HEK293T (cell line): ENCODE results near the gene PHACTR2.

Experiments used
- BHLHE40 ChIP-seq: fragments of 450-650 bp; IDR thresholded peaks from 2 replicates; pipeline ENCODE4 v1.6.1; 2016; ENCODE audit warnings: mild to moderate bottlenecking, moderate library complexity, borderline replicate concordance
- ELF4 ChIP-seq: fragments of 450-650 bp; IDR thresholded peaks from 2 replicates; pipeline ENCODE4 v1.6.1; 2017; ENCODE audit warnings: antibody characterized with exemption
- FOXK2 ChIP-seq: fragments of 450-650 bp; IDR thresholded peaks from 2 replicates; pipeline ENCODE4 v1.6.1; 2016; ENCODE audit warnings: mild to moderate bottlenecking
- FOXM1 ChIP-seq: fragments of 450-650 bp; IDR thresholded peaks from 2 replicates; pipeline ENCODE4 v1.6.1; 2017; ENCODE audit warnings: mild to moderate bottlenecking, borderline replicate concordance
- HDGF ChIP-seq: fragments of 450-650 bp; IDR thresholded peaks from 2 replicates; pipeline ENCODE4 v1.6.1; 2017; ENCODE audit warnings: antibody characterized with exemption, borderline replicate concordance
- L3MBTL2 ChIP-seq: fragments of 450-650 bp; conservative IDR thresholded peaks from 2 replicates; pipeline ENCODE4 v1.6.1; 2016; ENCODE audit warnings: mild to moderate bottlenecking
- LEF1 ChIP-seq: fragments of 450-650 bp; IDR thresholded peaks from 2 replicates; pipeline ENCODE4 v1.6.1; 2017; ENCODE audit warnings: mild to moderate bottlenecking, borderline replicate concordance
- NFRKB ChIP-seq: fragments of 450-650 bp; IDR thresholded peaks from 2 replicates; pipeline ENCODE4 v1.6.1; 2016; ENCODE audit warnings: mild to moderate bottlenecking, moderate library complexity
- SP1 ChIP-seq: fragments of 450-650 bp; IDR thresholded peaks from 2 replicates; pipeline ENCODE4 v1.6.1; 2017
- TARDBP ChIP-seq: fragments of 450-650 bp; IDR thresholded peaks from 2 replicates; pipeline ENCODE4 v1.6.1; 2016
- ZNF384 ChIP-seq: fragments of 450-650 bp; IDR thresholded peaks from 2 replicates; pipeline ENCODE4 v1.6.1; 2016
- TF ChIP-seq, protein P1 (sequence below): fragments of 450-650 bp; IDR thresholded peaks from 2 replicates; pipeline ENCODE4 v1.6.1; 2016

DNA sequence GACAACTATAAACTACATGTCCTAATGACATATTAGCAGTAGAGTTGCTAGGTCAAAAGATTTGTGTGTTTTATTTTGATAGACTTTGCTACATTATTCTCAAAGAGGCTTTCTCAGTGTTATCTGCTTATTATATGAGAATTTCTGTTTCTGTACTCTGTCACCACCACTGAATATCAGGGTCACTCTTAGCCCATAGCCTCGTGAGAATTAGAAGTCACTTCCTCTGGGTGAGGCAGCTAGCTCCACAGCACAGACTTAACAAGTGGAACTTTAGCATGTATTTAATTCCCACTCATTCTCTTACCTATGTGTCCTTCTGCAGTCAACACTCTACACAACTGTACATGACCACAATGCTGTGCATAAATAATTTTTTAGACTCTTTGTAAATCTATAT is 6.7 kb downstream of the PHACTR2 start:
- TF ChIP-seq ELF4 (no peak), NFRKB (no peak), BHLHE40 (no peak), FOXM1 (no peak), ZNF384 (no peak), SP1 (no peak), TARDBP (no peak), FOXK2 (no peak), HDGF (no peak), LEF1 (no peak), L3MBTL2 (no peak)
- TF ChIP-seq, protein P1, sequence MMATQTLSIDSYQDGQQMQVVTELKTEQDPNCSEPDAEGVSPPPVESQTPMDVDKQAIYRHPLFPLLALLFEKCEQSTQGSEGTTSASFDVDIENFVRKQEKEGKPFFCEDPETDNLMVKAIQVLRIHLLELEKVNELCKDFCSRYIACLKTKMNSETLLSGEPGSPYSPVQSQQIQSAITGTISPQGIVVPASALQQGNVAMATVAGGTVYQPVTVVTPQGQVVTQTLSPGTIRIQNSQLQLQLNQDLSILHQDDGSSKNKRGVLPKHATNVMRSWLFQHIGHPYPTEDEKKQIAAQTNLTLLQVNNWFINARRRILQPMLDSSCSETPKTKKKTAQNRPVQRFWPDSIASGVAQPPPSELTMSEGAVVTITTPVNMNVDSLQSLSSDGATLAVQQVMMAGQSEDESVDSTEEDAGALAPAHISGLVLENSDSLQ, result no peak
